ENCODE results near the gene MAF. TPM values are rescaled to one million over a fixed set of nuclear protein-coding genes. Genes with fewer than 3 reads are reported as not detected.

The MAF gene
- total RNA-seq, 1 experiment from 2014 or later = 6.6 TPM

DNA sequence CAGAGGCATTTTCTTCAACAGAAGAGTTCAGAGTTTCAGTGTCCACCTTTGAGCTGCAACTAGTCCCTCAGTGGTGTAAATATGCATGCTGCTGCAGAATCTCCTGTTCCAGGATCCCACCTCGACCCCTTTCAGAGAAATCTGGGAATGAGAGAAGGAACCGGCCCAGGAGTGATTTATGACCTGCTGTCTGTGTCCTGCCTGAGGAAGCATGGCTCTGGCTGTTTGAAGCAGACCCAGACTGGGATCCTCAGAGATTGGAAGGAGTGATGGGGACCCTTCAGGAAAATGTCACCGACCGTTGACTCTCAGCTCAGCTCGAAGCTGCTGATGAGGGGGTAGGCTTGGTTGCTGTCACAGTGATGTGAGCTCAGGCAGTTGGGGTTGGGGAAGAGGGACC lies 8.4 kb upstream of the MAF start (continued):
- TF ChIP-seq, protein P1, sequence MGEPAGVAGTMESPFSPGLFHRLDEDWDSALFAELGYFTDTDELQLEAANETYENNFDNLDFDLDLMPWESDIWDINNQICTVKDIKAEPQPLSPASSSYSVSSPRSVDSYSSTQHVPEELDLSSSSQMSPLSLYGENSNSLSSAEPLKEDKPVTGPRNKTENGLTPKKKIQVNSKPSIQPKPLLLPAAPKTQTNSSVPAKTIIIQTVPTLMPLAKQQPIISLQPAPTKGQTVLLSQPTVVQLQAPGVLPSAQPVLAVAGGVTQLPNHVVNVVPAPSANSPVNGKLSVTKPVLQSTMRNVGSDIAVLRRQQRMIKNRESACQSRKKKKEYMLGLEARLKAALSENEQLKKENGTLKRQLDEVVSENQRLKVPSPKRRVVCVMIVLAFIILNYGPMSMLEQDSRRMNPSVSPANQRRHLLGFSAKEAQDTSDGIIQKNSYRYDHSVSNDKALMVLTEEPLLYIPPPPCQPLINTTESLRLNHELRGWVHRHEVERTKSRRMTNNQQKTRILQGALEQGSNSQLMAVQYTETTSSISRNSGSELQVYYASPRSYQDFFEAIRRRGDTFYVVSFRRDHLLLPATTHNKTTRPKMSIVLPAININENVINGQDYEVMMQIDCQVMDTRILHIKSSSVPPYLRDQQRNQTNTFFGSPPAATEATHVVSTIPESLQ (CRISPR knock-in tag; IDR thresholded peaks at IDR 0.05) = no peak
- TF ChIP-seq NR1H2 (CRISPR knock-in tag; IDR thresholded peaks at IDR 0.05) = no peak
- no peak for TF ChIP-seq TCF7 (CRISPR knock-in tag; IDR thresholded peaks at IDR 0.05; ENCODE audit: low read depth)
- TF ChIP-seq, protein P2, sequence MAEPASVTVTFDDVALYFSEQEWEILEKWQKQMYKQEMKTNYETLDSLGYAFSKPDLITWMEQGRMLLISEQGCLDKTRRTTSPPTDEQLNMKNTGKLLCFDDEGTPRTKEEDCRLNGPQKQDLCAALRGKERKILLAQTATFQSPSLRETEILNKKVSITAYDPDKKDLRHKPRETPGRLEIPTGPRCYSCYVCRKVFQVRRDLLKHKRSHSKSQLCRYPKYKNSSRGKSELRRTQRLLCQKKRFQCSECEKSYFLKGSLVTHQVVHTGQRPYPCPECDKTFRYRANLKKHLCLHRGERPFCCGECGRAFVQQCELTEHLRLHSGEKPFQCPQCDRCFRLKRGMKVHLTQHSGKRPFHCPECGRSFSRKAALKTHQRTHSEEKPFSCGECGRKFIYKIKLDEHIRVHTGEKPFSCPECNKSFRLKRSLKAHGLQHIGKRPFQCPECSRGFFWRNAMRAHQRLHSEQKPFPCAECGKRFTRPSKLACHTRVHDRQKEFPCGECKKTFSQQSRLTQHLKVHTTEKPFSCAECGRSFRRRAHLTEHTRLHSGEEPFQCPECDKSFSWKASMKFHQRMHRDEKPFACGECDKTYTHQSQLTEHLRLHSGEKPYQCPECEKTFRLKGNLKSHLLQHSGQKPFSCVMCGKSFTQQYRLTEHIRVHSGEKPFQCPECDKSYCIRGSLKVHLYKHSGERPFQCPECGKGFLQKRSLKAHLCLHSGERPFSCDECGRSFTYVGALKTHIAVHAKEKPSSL (CRISPR knock-in tag; conservative IDR thresholded peaks at IDR 0.05) = no peak

DNA sequence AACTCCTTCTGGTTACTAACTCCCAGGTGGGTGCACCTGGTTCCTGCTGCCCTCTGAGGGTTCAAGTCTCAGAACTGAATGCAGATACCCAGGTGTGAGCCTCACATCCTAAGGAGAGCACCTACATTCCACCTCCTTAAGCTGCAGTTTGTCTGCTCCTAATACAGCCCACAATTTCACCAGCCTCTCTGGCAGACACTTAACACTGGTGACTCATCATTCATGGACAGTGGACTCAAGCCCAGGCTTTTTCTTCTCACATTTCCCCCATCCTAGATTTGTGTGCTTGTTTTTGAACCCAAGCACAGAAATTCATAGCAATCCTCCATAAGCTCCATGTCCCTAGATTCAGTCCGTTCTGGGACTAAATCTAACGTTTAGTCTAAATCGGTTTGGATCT lies 7.0 kb upstream of the MAF start:
- no peak for TF ChIP-seq FOXP1 (CRISPR knock-in tag; IDR thresholded peaks at IDR 0.05; ENCODE audit: borderline replicate concordance)
- no peak for TF ChIP-seq NFYB (CRISPR knock-in tag; conservative IDR thresholded peaks at IDR 0.05; ENCODE audit: low read depth)
- TF ChIP-seq, protein P3, sequence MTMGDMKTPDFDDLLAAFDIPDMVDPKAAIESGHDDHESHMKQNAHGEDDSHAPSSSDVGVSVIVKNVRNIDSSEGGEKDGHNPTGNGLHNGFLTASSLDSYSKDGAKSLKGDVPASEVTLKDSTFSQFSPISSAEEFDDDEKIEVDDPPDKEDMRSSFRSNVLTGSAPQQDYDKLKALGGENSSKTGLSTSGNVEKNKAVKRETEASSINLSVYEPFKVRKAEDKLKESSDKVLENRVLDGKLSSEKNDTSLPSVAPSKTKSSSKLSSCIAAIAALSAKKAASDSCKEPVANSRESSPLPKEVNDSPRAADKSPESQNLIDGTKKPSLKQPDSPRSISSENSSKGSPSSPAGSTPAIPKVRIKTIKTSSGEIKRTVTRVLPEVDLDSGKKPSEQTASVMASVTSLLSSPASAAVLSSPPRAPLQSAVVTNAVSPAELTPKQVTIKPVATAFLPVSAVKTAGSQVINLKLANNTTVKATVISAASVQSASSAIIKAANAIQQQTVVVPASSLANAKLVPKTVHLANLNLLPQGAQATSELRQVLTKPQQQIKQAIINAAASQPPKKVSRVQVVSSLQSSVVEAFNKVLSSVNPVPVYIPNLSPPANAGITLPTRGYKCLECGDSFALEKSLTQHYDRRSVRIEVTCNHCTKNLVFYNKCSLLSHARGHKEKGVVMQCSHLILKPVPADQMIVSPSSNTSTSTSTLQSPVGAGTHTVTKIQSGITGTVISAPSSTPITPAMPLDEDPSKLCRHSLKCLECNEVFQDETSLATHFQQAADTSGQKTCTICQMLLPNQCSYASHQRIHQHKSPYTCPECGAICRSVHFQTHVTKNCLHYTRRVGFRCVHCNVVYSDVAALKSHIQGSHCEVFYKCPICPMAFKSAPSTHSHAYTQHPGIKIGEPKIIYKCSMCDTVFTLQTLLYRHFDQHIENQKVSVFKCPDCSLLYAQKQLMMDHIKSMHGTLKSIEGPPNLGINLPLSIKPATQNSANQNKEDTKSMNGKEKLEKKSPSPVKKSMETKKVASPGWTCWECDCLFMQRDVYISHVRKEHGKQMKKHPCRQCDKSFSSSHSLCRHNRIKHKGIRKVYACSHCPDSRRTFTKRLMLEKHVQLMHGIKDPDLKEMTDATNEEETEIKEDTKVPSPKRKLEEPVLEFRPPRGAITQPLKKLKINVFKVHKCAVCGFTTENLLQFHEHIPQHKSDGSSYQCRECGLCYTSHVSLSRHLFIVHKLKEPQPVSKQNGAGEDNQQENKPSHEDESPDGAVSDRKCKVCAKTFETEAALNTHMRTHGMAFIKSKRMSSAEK (CRISPR knock-in tag; IDR thresholded peaks at IDR 0.05; ENCODE audit: borderline replicate concordance) = no peak
- TF ChIP-seq, protein P4, sequence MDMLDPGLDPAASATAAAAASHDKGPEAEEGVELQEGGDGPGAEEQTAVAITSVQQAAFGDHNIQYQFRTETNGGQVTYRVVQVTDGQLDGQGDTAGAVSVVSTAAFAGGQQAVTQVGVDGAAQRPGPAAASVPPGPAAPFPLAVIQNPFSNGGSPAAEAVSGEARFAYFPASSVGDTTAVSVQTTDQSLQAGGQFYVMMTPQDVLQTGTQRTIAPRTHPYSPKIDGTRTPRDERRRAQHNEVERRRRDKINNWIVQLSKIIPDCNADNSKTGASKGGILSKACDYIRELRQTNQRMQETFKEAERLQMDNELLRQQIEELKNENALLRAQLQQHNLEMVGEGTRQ (CRISPR knock-in tag; IDR thresholded peaks at IDR 0.05) = no peak
- no peak for TF ChIP-seq GTF2I (CRISPR knock-in tag; conservative IDR thresholded peaks at IDR 0.05)
- TF ChIP-seq, protein P5, sequence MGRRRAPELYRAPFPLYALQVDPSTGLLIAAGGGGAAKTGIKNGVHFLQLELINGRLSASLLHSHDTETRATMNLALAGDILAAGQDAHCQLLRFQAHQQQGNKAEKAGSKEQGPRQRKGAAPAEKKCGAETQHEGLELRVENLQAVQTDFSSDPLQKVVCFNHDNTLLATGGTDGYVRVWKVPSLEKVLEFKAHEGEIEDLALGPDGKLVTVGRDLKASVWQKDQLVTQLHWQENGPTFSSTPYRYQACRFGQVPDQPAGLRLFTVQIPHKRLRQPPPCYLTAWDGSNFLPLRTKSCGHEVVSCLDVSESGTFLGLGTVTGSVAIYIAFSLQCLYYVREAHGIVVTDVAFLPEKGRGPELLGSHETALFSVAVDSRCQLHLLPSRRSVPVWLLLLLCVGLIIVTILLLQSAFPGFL (CRISPR knock-in tag; IDR thresholded peaks at IDR 0.05; ENCODE audit: borderline replicate concordance) = no peak
- TF ChIP-seq SMAD4 (CRISPR knock-in tag; IDR thresholded peaks at IDR 0.05) = no peak
- TF ChIP-seq, protein P6, sequence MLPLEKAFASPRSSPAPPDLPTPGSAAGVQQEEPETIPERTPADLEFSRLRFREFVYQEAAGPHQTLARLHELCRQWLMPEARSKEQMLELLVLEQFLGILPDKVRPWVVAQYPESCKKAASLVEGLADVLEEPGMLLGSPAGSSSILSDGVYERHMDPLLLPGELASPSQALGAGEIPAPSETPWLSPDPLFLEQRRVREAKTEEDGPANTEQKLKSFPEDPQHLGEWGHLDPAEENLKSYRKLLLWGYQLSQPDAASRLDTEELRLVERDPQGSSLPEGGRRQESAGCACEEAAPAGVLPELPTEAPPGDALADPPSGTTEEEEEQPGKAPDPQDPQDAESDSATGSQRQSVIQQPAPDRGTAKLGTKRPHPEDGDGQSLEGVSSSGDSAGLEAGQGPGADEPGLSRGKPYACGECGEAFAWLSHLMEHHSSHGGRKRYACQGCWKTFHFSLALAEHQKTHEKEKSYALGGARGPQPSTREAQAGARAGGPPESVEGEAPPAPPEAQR (CRISPR knock-in tag; IDR thresholded peaks at IDR 0.05) = no peak
- H3K4me1 Mint-ChIP-seq = peaks cover 15% of the 10 kb centered on the region
- ATAC-seq = no peak
- CTCF ChIA-PET = no interaction called here
- POLR2A ChIA-PET = no interaction called here
- H3K36me3 Mint-ChIP-seq = no peaks in the 10 kb centered on the region
- H3K27me3 Mint-ChIP-seq (ENCODE audit: low read depth) = no peaks in the 10 kb centered on the region
- no peak overlapping the region for H3K4me3 Mint-ChIP-seq
- DNase-seq (ENCODE audit: low spot score) = no peak
- H3K27ac Mint-ChIP-seq = no peak overlapping the region
- H3K9me3 Mint-ChIP-seq = no peaks in the 10 kb centered on the region
